IPS-18c (cell line): ENCODE measurements around the gene IPO5.
"Not testable (repeated sequence)": the region's sequence is repeated elsewhere in the genome, so short reads cannot be mapped to it uniquely, and the experiment has no call there.

Experiments
- H3K4me3 ChIP-seq: 2 replicates; pipeline ENCODE4 v1.7.0; 2013; ENCODE audit warnings: low read depth, mild to moderate bottlenecking, low read length, moderate library complexity; ENCODE audit not compliant: insufficient read depth
- H3K9me3 ChIP-seq: one replicate; pipeline ENCODE4 v1.6.1; 2013; ENCODE audit warnings: mild to moderate bottlenecking, low read length, moderate library complexity; ENCODE audit not compliant: control insufficient read depth, insufficient read depth

Gene IPO5

GRCh38 chr13:98035373-98035772 is 81.9 kb downstream of the IPO5 start:
- Histone ChIP-seq H3K9me3 (no peaks in the 10 kb centered on the region), H3K4me3 (no peak overlapping the region)

- not testable (repeated sequence) for H3K4me3 ChIP-seq, H3K9me3 ChIP-seq
These were observed 83.3 kb downstream of the IPO5 start for GRCh38 chr13:98036564-98037302.

GRCh38 chr13:98039261-98039660 is 85.8 kb downstream of the IPO5 start:
- no peaks in the 10 kb centered on the region for H3K9me3 ChIP-seq

GRCh38 chr13:98039964-98040363 is 86.5 kb downstream of the IPO5 start:
- Histone ChIP-seq H3K4me3 (no peak overlapping the region), H3K9me3 (no peaks in the 10 kb centered on the region)

More at GRCh38 chr13:98039261-98039660, 85.8 kb downstream of the IPO5 start:
- no peak overlapping the region for H3K4me3 ChIP-seq

- H3K9me3 ChIP-seq: no peaks in the 10 kb centered on the region
- H3K4me3 ChIP-seq: no peak overlapping the region
These were observed 87.8 kb downstream of the IPO5 start for GRCh38 chr13:98041081-98041820.

- H3K9me3 ChIP-seq: no peaks in the 10 kb centered on the region
- no peak overlapping the region for H3K4me3 ChIP-seq
These were observed 90.8 kb downstream of the IPO5 start for GRCh38 chr13:98044301-98044700.

GRCh38 chr13:98047785-98048184 is 94.3 kb downstream of the IPO5 start:
- H3K4me3 ChIP-seq, H3K9me3 ChIP-seq: not testable (repeated sequence)

GRCh38 chr13:98048265-98048664 is 94.8 kb downstream of the IPO5 start:
- H3K9me3 ChIP-seq: no peaks in the 10 kb centered on the region
- H3K4me3 ChIP-seq: no peak overlapping the region

- Histone ChIP-seq H3K4me3 (no peak overlapping the region), H3K9me3 (no peaks in the 10 kb centered on the region)
These were observed 96.6 kb downstream of the IPO5 start for GRCh38 chr13:98050041-98050466.

- Histone ChIP-seq H3K4me3 (no peak overlapping the region), H3K9me3 (no peaks in the 10 kb centered on the region)
These were observed 98.9 kb downstream of the IPO5 start for GRCh38 chr13:98052412-98052811.

- H3K9me3 ChIP-seq: no peaks in the 10 kb centered on the region
- no peak overlapping the region for H3K4me3 ChIP-seq
These were observed 100.8 kb downstream of the IPO5 start for GRCh38 chr13:98054301-98054700.

- Histone ChIP-seq H3K4me3 (no peak overlapping the region), H3K9me3 (no peaks in the 10 kb centered on the region)
These were observed 102.1 kb downstream of the IPO5 start for GRCh38 chr13:98055623-98056022.

- Histone ChIP-seq H3K9me3 (no peaks in the 10 kb centered on the region), H3K4me3 (no peak overlapping the region)
These were observed 103.5 kb downstream of the IPO5 start for GRCh38 chr13:98056839-98057410.

- Histone ChIP-seq H3K4me3 (no peak overlapping the region), H3K9me3 (no peaks in the 10 kb centered on the region)
These were observed 105.8 kb downstream of the IPO5 start for GRCh38 chr13:98059276-98059675.

GRCh38 chr13:98060282-98060681 is 106.8 kb downstream of the IPO5 start:
- H3K9me3 ChIP-seq: no peaks in the 10 kb centered on the region
- H3K4me3 ChIP-seq: no peak overlapping the region

- no peak overlapping the region for H3K4me3 ChIP-seq
- H3K9me3 ChIP-seq: no peaks in the 10 kb centered on the region
These were observed 112.0 kb downstream of the IPO5 start for GRCh38 chr13:98065468-98065867.

GRCh38 chr13:98066636-98067035 is 113.2 kb downstream of the IPO5 start:
- no peak overlapping the region for H3K4me3 ChIP-seq
- no peaks in the 10 kb centered on the region for H3K9me3 ChIP-seq

GRCh38 chr13:98068521-98068920 is 115.0 kb downstream of the IPO5 start:
- no peaks in the 10 kb centered on the region for H3K9me3 ChIP-seq

More at GRCh38 chr13:98068521-98068920, 115.0 kb downstream of the IPO5 start:
- H3K4me3 ChIP-seq: no peak overlapping the region
